ENCODE results near the gene TMEM208. TPM values are rescaled to one million over a fixed set of nuclear protein-coding genes. Genes with fewer than 3 reads are reported as not detected.

Gene TMEM208
- total RNA-seq, 1 experiment from 2014 or later, result 48.4 TPM

DNA sequence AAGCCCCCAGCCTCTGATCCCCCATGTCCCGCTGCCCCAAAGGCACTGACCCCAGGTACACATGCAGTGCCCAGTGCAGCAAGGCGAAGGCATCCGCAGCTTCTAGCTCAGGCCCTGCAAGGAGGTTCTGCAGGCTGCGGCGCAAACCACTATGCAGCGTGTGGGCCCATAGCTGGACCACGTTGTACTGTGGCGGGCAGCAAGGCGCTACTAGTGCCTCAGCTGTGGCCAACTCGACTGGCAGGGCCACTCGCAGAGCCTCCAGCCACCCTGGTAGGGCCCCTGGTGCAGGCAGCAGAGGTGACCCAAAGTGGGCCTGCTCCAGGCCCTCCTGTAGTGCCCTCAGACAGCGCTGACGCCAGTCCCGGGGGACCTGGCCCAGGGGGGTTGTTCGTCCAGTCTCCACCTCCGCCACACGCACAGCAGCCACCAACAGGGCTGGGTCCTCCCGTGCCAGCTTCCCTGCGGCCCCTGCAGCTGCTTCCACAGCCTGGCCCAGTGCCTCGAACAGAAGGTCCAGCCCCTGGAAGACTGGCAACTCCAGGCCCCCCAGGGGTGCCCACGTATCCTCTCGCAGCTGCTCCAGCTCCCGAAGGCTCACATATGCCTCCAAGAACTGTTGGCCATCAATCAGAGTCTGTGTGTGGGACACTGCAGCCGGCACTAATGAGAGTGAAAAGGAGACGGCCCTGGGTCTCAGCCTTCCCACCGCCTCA, 39.6 kb upstream of the TMEM208 start (continued):
- no peak for TF ChIP-seq ZNF263 (CRISPR knock-in tag; IDR thresholded peaks at IDR 0.05; ENCODE audit: low read depth)
- TF ChIP-seq, protein P1, sequence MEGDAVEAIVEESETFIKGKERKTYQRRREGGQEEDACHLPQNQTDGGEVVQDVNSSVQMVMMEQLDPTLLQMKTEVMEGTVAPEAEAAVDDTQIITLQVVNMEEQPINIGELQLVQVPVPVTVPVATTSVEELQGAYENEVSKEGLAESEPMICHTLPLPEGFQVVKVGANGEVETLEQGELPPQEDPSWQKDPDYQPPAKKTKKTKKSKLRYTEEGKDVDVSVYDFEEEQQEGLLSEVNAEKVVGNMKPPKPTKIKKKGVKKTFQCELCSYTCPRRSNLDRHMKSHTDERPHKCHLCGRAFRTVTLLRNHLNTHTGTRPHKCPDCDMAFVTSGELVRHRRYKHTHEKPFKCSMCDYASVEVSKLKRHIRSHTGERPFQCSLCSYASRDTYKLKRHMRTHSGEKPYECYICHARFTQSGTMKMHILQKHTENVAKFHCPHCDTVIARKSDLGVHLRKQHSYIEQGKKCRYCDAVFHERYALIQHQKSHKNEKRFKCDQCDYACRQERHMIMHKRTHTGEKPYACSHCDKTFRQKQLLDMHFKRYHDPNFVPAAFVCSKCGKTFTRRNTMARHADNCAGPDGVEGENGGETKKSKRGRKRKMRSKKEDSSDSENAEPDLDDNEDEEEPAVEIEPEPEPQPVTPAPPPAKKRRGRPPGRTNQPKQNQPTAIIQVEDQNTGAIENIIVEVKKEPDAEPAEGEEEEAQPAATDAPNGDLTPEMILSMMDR (IDR thresholded peaks at IDR 0.05), result no peak

- ChIA-PET CTCF (no interaction called here), POLR2A (no interaction called here)
- Mint-ChIP-seq H3K9me3 (no peaks in the 10 kb centered on the region), H3K27ac (no peak overlapping the region), H3K27me3 (ENCODE audit: low read depth) (peaks cover 29% of the 10 kb centered on the region), H3K4me3 (no peak overlapping the region), H3K36me3 (peaks cover 5% of the 10 kb centered on the region; the same call in 1 of the 2 replicates), H3K4me1 (peaks cover 37% of the 10 kb centered on the region)
- DNase-seq (ENCODE audit: low spot score), result no peak
- no peak for TF ChIP-seq IRF1 (CRISPR knock-in tag; IDR thresholded peaks at IDR 0.05)
- TF ChIP-seq, protein P2, sequence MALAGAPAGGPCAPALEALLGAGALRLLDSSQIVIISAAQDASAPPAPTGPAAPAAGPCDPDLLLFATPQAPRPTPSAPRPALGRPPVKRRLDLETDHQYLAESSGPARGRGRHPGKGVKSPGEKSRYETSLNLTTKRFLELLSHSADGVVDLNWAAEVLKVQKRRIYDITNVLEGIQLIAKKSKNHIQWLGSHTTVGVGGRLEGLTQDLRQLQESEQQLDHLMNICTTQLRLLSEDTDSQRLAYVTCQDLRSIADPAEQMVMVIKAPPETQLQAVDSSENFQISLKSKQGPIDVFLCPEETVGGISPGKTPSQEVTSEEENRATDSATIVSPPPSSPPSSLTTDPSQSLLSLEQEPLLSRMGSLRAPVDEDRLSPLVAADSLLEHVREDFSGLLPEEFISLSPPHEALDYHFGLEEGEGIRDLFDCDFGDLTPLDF (CRISPR knock-in tag; IDR thresholded peaks at IDR 0.05), result no peak
- TF ChIP-seq ZNF219 (CRISPR knock-in tag; IDR thresholded peaks at IDR 0.05; ENCODE audit: borderline replicate concordance), result no peak
- TF ChIP-seq GTF2I (CRISPR knock-in tag; conservative IDR thresholded peaks at IDR 0.05), result no peak
- TF ChIP-seq NFYB (CRISPR knock-in tag; conservative IDR thresholded peaks at IDR 0.05; ENCODE audit: low read depth), result no peak
- TF ChIP-seq MLX (CRISPR knock-in tag; IDR thresholded peaks at IDR 0.05), result no peak
- TF ChIP-seq FOXK1 (CRISPR knock-in tag; IDR thresholded peaks at IDR 0.05), result no peak
- TF ChIP-seq MXD4 (CRISPR knock-in tag; IDR thresholded peaks at IDR 0.05; ENCODE audit: borderline replicate concordance), result no peak
- no peak for TF ChIP-seq RELA (CRISPR knock-in tag; IDR thresholded peaks at IDR 0.05; ENCODE audit: borderline replicate concordance)
- no peak for TF ChIP-seq ZMAT4 (CRISPR knock-in tag; IDR thresholded peaks at IDR 0.05)
- TF ChIP-seq GABPB1 (CRISPR knock-in tag; IDR thresholded peaks at IDR 0.05), result no peak
- no peak for TF ChIP-seq E2F5 (CRISPR knock-in tag; IDR thresholded peaks at IDR 0.05)
- TF ChIP-seq ZNF263 (CRISPR knock-in tag; IDR thresholded peaks at IDR 0.05; ENCODE audit: low read depth), result no peak
- TF ChIP-seq PRDM15 (CRISPR knock-in tag; IDR thresholded peaks at IDR 0.05), result no peak
- no peak for TF ChIP-seq JUN (CRISPR knock-in tag; IDR thresholded peaks at IDR 0.05)
- TF ChIP-seq MAX (CRISPR knock-in tag; IDR thresholded peaks at IDR 0.05), result no peak
- TF ChIP-seq, protein P3, sequence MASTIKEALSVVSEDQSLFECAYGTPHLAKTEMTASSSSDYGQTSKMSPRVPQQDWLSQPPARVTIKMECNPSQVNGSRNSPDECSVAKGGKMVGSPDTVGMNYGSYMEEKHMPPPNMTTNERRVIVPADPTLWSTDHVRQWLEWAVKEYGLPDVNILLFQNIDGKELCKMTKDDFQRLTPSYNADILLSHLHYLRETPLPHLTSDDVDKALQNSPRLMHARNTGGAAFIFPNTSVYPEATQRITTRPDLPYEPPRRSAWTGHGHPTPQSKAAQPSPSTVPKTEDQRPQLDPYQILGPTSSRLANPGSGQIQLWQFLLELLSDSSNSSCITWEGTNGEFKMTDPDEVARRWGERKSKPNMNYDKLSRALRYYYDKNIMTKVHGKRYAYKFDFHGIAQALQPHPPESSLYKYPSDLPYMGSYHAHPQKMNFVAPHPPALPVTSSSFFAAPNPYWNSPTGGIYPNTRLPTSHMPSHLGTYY (CRISPR knock-in tag; IDR thresholded peaks at IDR 0.05), result no peak
- no peak for TF ChIP-seq STAT6 (CRISPR knock-in tag; conservative IDR thresholded peaks at IDR 0.05; ENCODE audit: low read depth)
- no peak for TF ChIP-seq ATF3 (CRISPR knock-in tag; conservative IDR thresholded peaks at IDR 0.05)
- no peak for ATAC-seq
These were observed 38.6 kb upstream of the TMEM208 start for GRCh38 chr16:67188323-67188722.

All from WTC11 (cell line).